Tongue (tissue), 3 donors: ENCODE measurements around the gene WSB1. TPM values are rescaled to one million over a fixed set of nuclear protein-coding genes. Genes with fewer than 3 reads are reported as not detected.

Experiments used
- DNase-seq: peaks from one replicate; pipeline ENCODE4 v3.0.0-alpha.2; 2015
- small RNA-seq: library from RNA; depleted of rRNA; stranded (forward); fragments of <200 nt; gene quantifications from one replicate; pipeline ENCODE3, GENCODE V24; 2014; ENCODE audit warnings: low replicate concordance
- total RNA-seq: library from RNA; depleted of rRNA; stranded (reverse); fragments of >200 nt; gene quantifications from one replicate; pipeline ENCODE4 v1.2.3, GENCODE V29; 2014

The WSB1 gene
- total RNA-seq, 1 donor from 2014 or later, result 226 TPM

GRCh38 chr17:27360507-27360906 is 66.6 kb downstream of the WSB1 start:
- DNase-seq, result no peak

- DNase-seq, result no peak
These were observed 67.8 kb downstream of the WSB1 start for GRCh38 chr17:27361695-27362094.

DNA sequence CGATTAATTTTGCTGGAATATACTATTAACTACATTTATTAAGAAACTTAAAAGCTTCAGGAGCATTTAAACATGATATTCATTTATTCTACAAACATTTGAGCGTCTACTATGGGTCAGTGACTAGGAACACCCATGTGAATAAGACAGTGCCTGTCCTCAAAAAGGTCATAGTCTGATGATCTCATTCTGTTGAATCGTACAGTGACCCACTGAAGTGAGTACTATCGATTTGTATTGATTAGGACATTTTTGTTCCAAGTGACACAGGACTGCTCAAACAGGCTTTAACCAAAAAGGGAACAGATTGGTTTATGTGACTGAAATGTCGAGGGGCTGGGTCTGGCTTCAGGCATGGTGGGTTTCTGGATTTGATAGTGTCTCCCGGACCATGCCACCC is 68.6 kb downstream of the WSB1 start:
- DNase-seq, result no peak

DNA sequence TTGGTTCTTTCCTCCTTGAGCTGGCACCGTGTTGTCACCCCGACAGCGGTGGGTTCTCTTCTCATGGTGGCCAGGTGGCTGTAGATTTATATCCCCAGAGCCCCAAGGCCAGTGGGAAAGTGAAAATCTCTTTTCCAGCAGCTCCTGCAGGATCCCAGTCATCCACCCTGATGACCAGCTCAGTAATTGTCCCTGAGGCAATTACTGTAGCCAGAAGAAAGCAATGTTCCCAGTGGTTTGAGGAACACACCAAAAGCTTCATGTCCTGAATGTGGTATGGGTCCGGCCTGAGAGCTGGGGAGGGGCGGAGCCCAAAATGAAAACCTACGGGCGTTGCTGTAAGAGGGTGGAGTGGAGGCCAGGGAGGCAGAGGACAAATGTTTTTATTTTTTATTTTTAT is 69.0 kb downstream of the WSB1 start:
- DNase-seq, result no peak

GRCh38 chr17:27363326-27363725 is 69.4 kb downstream of the WSB1 start:
- no peak for DNase-seq

Small RNA genes lying within 50 kb of the gene (small RNA-seq; reads per million reads assigned to genes)
- gene MIR4522, result not detected

Other genes starting within 250 kb of the WSB1 start
- 54.1 TPM for gene KSR1, start 162.3 kb downstream of the WSB1 start, total RNA-seq